NCI-H1105 treated with DMSO at 0.1 percent for 48 hours (cell line): Measurements from ENCODE around the gene ASH1L.
"Not testable (repeated sequence)": the region's sequence is repeated elsewhere in the genome, so short reads cannot be mapped to it uniquely, and the experiment has no call there.

Experiments used
- DNase-seq: peaks from one replicate; lab custom pipeline; 2025; lab: John Stamatoyannopoulos, UW

ASH1L gene

DNA sequence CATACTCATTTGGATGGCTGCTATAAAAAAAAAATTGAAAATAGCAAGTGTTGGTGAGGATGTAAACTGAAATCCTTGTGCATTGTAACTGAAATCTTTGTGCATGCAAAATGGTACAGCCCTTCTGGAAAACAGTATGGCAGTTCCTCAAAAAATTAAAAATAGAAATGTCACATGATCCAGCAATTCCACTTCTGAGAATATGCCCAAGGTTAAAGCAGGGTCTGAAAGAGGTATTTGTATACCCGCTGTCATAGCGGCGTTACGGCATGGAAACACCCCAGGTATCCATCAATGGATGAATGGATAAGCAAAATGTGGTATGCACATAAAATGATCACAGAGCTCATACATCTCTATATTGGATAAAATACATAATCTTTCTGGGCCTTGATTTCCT lies 125.2 kb downstream of the ASH1L start:
- DNase-seq = no peak

- not testable (repeated sequence) for DNase-seq
Measured at GRCh38 chr1:155433831-155434389, 128.7 kb downstream of the ASH1L start.

GRCh38 chr1:155433128-155433830 lies 129.3 kb downstream of the ASH1L start:
- not testable (repeated sequence) for DNase-seq

- DNase-seq = no peak
Measured at GRCh38 chr1:155424091-155424490, 138.5 kb downstream of the ASH1L start.

DNA sequence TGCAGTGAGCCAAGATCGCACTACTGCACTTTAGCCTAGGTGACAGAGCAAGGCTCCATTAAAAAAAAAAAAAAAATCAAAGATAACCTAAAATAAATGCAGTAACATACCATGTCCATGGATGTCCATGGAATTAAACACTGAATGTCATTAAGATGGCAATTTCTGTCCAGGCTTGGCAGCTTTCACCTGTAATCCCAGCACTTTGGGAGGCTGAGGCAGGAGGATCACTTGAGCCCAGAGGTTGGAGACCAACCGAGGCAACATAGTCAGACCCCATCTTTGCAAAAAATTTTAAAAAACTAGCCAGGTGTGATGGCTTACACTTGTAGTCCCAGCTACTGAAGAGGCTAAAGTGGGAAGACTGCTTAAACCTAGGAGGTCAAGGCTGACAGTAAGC lies 141.8 kb downstream of the ASH1L start:
- DNase-seq = no peak

DNA sequence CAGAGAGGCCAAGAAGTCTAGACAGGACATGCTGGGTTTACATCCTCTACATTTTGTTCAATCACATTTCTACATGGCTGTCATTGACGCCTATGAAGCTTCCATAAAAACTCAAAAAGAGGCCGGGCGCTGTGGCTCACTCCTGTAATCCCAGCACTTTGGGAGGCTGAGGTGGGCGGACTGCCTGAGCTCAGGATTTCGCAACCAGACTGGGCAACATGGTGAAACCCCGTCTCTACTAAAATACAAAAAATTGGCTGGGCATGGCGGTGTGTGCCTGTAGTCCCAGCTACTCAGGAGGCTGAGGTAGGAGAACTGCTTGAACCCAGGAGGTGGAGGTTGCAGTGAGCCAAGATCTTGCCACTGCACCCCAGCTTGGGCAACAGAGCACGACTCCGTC lies 150.8 kb downstream of the ASH1L start:
- not testable (repeated sequence) for DNase-seq

DNA sequence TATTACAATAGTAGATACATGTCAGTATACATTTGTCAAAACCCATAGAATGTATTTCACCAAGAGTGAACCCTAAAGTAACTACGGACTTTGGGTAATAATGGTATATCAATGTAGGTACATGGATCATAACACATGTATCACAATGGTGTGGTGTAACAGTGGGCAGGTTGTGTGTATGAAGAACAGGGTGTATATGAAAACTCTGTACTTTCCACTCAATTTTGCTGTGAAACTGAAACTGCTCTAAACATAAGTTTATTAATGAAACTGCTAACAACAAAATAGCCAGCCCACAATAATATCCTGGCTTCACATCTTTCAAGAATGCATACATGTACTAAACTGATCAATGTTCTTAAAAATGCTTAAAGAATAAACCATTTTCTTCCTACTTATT lies 151.7 kb downstream of the ASH1L start:
- DNase-seq = no peak

DNA sequence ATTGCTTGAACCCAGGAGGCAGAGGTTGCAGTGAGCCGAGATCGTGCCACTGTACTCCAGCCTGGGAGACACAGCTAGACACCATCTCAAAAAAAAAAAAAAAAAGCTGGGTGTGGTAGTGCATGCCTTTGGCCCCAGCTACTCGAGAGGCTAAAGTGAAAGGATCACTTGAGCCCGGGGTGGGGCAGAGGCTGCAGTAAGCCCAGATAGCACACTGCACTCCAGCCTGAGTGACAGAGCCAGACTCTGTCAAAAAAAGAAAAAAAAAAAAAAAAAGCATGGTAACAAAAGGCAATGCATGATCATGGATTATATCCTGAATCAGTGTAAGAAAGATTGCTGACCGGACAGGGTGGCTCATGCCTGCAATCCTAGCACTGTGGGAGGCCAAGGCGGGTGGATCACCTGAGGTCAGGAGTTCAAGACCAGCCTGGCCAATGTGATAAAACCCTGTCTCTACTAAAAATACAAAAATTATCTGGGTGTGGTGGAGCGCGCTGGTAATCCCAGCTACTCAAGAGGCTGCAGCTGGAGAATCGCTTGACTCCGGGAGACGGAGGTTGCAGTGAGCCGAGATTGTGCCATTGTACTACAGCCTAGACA lies 165.6 kb downstream of the ASH1L start:
- no peak for DNase-seq

DNA sequence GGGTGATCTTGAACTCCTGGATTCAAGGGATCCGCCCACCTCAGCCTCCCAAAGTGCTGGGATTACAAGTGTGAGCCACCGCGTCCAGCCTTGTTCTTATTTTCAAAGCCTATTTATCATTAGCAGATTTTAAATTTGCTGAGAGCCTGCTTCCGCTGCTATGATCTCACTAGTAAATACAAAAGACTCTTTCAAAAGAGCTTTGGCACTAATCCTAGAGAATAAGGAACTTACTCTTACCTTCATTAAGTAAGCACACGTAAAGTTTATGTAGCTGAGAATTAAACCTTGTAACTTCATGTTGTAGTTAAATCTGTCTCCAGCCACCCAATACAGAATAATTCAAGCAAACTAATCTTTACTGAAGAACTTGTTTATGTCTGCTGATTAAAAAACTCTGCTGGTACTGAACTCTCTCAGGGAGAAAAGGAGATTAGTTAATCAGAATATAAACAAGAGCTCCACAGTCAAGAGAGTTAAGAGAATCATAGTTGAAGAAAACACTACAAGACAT lies 169.6 kb downstream of the ASH1L start:
- DNase-seq = no peak

DNA sequence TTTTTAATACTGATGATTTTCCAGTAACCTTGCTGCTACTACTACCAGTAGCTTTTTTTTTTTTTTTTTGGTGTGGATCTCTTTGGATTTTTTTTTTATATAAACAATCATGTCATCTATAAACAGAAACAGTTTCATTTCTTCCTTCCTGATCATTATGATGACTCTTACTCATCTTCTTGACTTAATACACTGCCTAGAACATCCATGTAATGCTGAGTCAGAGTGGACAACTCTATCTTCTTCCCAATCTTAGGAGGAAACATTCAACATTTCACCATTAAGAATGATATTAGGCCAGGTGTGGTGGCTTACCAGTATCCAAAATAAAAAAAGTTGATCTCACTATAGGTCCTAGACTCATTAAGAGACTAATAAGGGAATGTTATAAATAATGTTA lies 172.8 kb downstream of the ASH1L start:
- DNase-seq = no peak

- DNase-seq = not testable (repeated sequence)
Measured at GRCh38 chr1:155385836-155386235, 176.8 kb downstream of the ASH1L start.

DNA sequence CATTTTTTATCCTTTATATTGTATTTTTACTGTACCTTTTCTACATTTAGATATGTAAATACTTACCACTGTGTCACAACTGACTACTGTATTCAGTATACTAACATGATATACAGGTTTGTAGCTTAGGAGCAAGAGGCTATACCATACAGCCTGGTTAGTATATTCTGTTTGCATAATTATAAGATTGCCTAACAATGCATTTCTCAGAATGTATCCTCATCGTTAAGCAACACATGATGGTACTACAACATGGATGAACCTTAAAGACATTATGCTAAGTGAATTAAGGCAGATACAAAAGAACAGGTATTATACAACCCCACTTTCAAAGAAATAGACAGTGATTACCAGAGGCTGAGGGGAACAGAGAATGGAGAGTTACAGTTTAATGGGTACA lies 179.2 kb downstream of the ASH1L start:
- DNase-seq = no peak

DNA sequence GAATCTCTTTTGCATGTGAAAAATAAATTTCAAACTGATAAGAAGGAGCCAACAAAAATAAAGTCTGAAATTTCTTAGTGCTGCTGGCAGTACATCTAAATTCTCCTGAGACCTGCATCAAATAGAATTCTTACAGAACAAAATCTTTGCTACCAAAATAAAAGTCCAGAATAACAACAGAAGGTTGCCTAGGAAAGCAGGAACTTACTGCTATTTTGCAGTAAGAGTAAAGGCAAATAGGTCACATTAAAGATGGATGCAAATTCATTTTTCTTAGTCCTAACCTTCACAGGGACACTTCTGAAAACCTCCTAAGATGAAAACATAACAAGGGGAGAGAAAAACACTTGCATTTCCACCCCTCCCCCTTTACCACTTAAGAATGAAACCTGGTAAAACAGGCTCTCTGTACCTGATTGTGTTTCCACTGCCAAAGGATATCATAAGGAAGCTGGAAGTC lies 182.9 kb downstream of the ASH1L start:
- peak; percentile 8 for DNase-seq

GRCh38 chr1:155379180-155379579 lies 183.4 kb downstream of the ASH1L start:
- no peak for DNase-seq

DNA sequence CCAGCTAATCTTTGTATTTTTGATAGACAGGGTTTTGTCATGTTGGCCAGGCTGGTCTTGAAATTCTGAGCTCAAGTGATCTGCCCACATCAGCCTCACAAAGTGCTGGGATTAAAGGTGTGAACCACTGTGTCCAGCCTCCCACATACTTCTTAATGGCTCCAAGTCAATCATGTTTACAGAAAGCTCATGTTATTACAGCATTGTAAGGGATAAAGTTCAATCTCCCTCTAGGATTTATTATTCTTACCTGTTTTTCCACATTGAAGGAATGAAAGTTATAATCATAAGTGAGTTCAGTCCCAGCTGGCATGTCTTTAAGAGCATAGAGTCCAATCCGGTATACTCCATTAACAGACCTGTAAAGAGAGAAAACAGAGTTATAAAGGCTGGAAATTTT lies 202.6 kb downstream of the ASH1L start:
- DNase-seq = no peak

DNA sequence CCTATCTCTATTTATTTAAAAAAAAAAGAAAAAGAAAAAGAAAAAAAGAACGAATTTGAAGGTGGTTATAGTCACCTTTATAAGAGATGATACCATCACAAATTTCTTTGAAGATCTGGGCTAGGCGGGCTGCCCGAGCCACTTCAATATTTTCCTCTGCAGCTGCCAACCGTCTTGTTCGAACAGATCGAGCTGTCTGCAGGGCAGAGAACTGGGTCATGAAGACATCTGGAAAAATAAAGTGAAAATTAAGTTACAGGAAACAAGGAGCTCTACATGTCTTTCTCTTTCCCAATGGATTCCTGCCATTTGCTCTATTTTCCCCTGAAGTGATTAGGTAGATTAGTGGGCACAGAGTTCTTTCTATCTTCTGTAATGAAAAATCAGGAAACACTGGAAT lies 210.0 kb downstream of the ASH1L start:
- DNase-seq = no peak

DNA sequence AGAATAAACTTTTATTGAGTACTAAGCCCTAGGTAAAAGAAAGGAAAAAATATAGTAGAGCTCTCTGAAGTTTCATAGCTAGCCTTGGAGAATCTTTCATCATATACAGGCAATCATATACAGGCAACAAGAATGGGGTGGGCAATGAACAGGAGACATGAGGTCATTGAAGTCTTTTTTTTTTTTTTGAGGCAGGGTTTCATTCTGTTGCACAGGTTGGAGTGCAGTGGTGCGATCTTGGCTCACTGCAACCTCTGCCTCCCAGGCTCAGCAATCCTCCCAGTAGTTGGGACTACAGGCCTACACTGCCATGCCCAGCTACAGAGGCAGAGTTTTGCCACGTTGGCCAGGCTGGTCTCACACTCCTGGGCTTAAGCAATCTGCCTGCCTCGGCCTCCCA lies 219.8 kb downstream of the ASH1L start:
- no peak for DNase-seq

GRCh38 chr1:155339515-155340097 lies 223.0 kb downstream of the ASH1L start:
- no peak for DNase-seq

GRCh38 chr1:155334962-155335361 lies 227.6 kb downstream of the ASH1L start:
- no peak for DNase-seq

GRCh38 chr1:155329980-155330598 lies 232.5 kb downstream of the ASH1L start:
- no peak for DNase-seq

DNA sequence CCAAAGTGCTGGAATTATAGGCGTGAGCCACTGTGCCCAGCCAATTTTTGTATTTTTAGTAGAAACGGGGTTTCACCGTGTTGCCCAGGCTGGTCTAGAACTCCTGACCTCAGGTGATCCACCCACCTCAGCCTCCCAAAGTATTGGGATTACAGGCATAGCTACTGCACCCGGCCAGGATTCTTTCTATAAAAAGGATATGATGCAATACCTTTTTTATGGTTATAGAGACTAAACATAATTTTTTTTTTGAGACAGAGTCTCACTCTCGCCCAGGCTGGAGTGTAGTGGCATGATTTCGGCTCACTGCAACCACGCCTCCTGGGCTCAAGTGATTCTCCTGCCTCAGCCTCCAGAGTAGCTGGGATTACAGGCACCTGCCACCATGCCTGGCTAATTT lies 233.7 kb downstream of the ASH1L start:
- DNase-seq = not testable (repeated sequence)

DNA sequence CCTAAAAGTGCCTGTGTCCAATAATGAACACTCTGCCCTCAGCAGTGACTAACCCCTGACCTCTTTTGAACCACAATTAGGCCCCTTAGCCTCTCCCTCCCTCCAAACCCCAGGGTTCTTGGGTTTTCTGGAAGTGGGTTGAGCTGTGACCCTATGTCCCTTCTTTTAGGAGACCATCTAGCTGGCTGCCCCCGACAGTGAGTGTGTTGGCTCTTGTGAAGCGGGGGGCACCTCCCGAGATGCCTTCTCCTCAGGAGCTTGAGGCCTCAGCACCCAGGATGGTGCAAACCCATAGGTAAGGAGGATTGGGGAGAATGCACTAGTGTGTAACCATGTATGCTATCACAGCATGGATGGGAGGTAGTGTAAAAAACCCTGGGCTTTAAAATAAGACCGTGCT lies 234.6 kb downstream of the ASH1L start:
- DNase-seq = no peak
